GM19324 (cell line): Measurements from ENCODE around the gene MMP24.
"Not testable (repeated sequence)": the region's sequence is repeated elsewhere in the genome, so short reads cannot be mapped to it uniquely, and the experiment has no call there.

Experiments
- ATAC-seq: cut with Tn5 transposase; IDR thresholded peaks from one replicate; pipeline ENCODE4 v1.9.1; 2021; ENCODE audit warnings: mild to moderate bottlenecking, moderate library complexity; ENCODE audit not compliant: unreplicated experiment, low FRiP score

MMP24 gene

GRCh38 chr20:35305682-35306556, 79.4 kb downstream of the MMP24 start:
- no peak for ATAC-seq

- ATAC-seq = no peak
Measured at GRCh38 chr20:35306931-35307517, 80.5 kb downstream of the MMP24 start.

- no peak for ATAC-seq
Measured at GRCh38 chr20:35307666-35308653, 81.5 kb downstream of the MMP24 start.

- ATAC-seq = no peak
Measured at GRCh38 chr20:35311409-35311808, 84.9 kb downstream of the MMP24 start.

- ATAC-seq = no peak
Measured at GRCh38 chr20:35311822-35312221, 85.3 kb downstream of the MMP24 start.

GRCh38 chr20:35312318-35312717, 85.8 kb downstream of the MMP24 start:
- no peak for ATAC-seq

GRCh38 chr20:35314816-35315631, 88.5 kb downstream of the MMP24 start:
- ATAC-seq = no peak

GRCh38 chr20:35315632-35316020, 89.1 kb downstream of the MMP24 start:
- not testable (repeated sequence) for ATAC-seq

- no peak for ATAC-seq
Measured at GRCh38 chr20:35316086-35316485, 89.6 kb downstream of the MMP24 start.

- no peak for ATAC-seq
Measured at GRCh38 chr20:35317416-35318210, 91.1 kb downstream of the MMP24 start.

GRCh38 chr20:35318502-35319157, 92.1 kb downstream of the MMP24 start:
- ATAC-seq = no peak

GRCh38 chr20:35319192-35319870, 92.8 kb downstream of the MMP24 start:
- ATAC-seq = no peak

GRCh38 chr20:35319871-35320197, 93.3 kb downstream of the MMP24 start:
- no peak for ATAC-seq

GRCh38 chr20:35320396-35321126, 94.1 kb downstream of the MMP24 start:
- no peak for ATAC-seq

- ATAC-seq = no peak
Measured at GRCh38 chr20:35325401-35325800, 98.9 kb downstream of the MMP24 start.

- no peak for ATAC-seq
Measured at GRCh38 chr20:35326021-35326739, 99.7 kb downstream of the MMP24 start.
